T-helper 2 cell treated with Interferon-gamma antibody and Interleukin-4, amounts not matched to agents 5 μg/mL and 100 μg/mL, for 36 hours (primary cell): Measurements from ENCODE around the gene OSCP1.

Source experiments
- DNase-seq: peaks from one replicate; pipeline ENCODE4 v3.0.0; 2021; ENCODE audit warnings: low spot score
- H3K27ac Mint-ChIP-seq: one replicate; pipeline ENCODE4 v1.8.0; 2021; ENCODE audit warnings: mild to moderate bottlenecking, mixed read lengths
- H3K27me3 Mint-ChIP-seq: one replicate; pipeline ENCODE4 v1.8.0; 2021; ENCODE audit warnings: low read depth, mixed read lengths
- H3K36me3 Mint-ChIP-seq: one replicate; pipeline ENCODE4 v1.8.0; 2021; ENCODE audit warnings: low read depth, mixed read lengths
- H3K4me1 Mint-ChIP-seq: one replicate; pipeline ENCODE4 v1.8.0; 2021; ENCODE audit warnings: low read depth, mixed read lengths
- H3K4me3 Mint-ChIP-seq: one replicate; pipeline ENCODE4 v1.8.0; 2022; ENCODE audit warnings: mild to moderate bottlenecking, moderate library complexity, mixed read lengths
- H3K9me3 Mint-ChIP-seq: one replicate; pipeline ENCODE4 v1.8.0; 2021; ENCODE audit warnings: mixed read lengths

OSCP1 gene

GRCh38 chr1:36397378-36398230 lies 52.6 kb downstream of the OSCP1 start, which contains the start of gene LSM10:
Gene LSM10, minus strand, starts transcription at chr1:36397908. Its CDS starts 3,779 bp downstream, at chr1:36394129.
- Mint-ChIP-seq H3K9me3 (no peaks in the 10 kb centered on the region), H3K4me1 (peaks cover 15% of the 10 kb centered on the region), H3K27ac (peak within 1 kb of the TSS; percentile 96), H3K4me3 (peak within 1 kb of the TSS; percentile 93), H3K27me3 (no peaks in the 10 kb centered on the region), H3K36me3 (peaks cover 9% of the 10 kb centered on the region)
- DNase-seq: peak; percentile 92

- H3K36me3 Mint-ChIP-seq: peaks cover 12% of the 10 kb centered on the region
- H3K27me3 Mint-ChIP-seq: no peaks in the 10 kb centered on the region
- H3K27ac Mint-ChIP-seq: peak overlapping the region; percentile 96
- DNase-seq: no peak
- H3K4me3 Mint-ChIP-seq: peak overlapping the region; percentile 93
- peaks cover 13% of the 10 kb centered on the region for H3K4me1 Mint-ChIP-seq
- no peaks in the 10 kb centered on the region for H3K9me3 Mint-ChIP-seq
These were observed 53.2 kb downstream of the OSCP1 start for GRCh38 chr1:36397083-36397377.

- H3K27ac Mint-ChIP-seq: peak overlapping the region; percentile 49
- peaks cover 14% of the 10 kb centered on the region for H3K4me1 Mint-ChIP-seq
- H3K4me3 Mint-ChIP-seq: peak overlapping the region; percentile 93
- no peaks in the 10 kb centered on the region for H3K9me3 Mint-ChIP-seq
- no peaks in the 10 kb centered on the region for H3K27me3 Mint-ChIP-seq
- DNase-seq: no peak
- H3K36me3 Mint-ChIP-seq: peaks cover 13% of the 10 kb centered on the region
These were observed 53.9 kb downstream of the OSCP1 start for GRCh38 chr1:36396359-36396758.

GRCh38 chr1:36393686-36394085 lies 56.6 kb downstream of the OSCP1 start:
- Mint-ChIP-seq H3K4me3 (no peak overlapping the region), H3K27ac (no peak overlapping the region), H3K27me3 (no peaks in the 10 kb centered on the region), H3K9me3 (no peaks in the 10 kb centered on the region), H3K36me3 (peaks cover 22% of the 10 kb centered on the region), H3K4me1 (peaks cover 17% of the 10 kb centered on the region)
- DNase-seq: no peak

GRCh38 chr1:36392836-36393235 lies 57.4 kb downstream of the OSCP1 start:
- Mint-ChIP-seq H3K4me1 (peaks cover 13% of the 10 kb centered on the region), H3K9me3 (no peaks in the 10 kb centered on the region), H3K36me3 (peaks cover 22% of the 10 kb centered on the region), H3K27me3 (no peaks in the 10 kb centered on the region), H3K27ac (no peak overlapping the region), H3K4me3 (no peak overlapping the region)
- DNase-seq: no peak

GRCh38 chr1:36391271-36391670 lies 59.0 kb downstream of the OSCP1 start:
- H3K27ac Mint-ChIP-seq: peak overlapping the region; percentile 32
- no peak for DNase-seq

GRCh38 chr1:36390411-36390810 lies 59.8 kb downstream of the OSCP1 start:
- H3K4me1 Mint-ChIP-seq: peaks cover 22% of the 10 kb centered on the region

More at GRCh38 chr1:36391271-36391670, 59.0 kb downstream of the OSCP1 start:
- Mint-ChIP-seq H3K27me3 (no peaks in the 10 kb centered on the region), H3K9me3 (no peaks in the 10 kb centered on the region), H3K36me3 (peaks cover 22% of the 10 kb centered on the region), H3K4me3 (no peak overlapping the region), H3K4me1 (peaks cover 20% of the 10 kb centered on the region)

GRCh38 chr1:36389999-36390398 lies 60.3 kb downstream of the OSCP1 start:
- H3K9me3 Mint-ChIP-seq: no peaks in the 10 kb centered on the region
- peaks cover 22% of the 10 kb centered on the region for H3K4me1 Mint-ChIP-seq
- H3K36me3 Mint-ChIP-seq: peaks cover 22% of the 10 kb centered on the region
- no peak for DNase-seq
- H3K4me3 Mint-ChIP-seq: no peak overlapping the region
- no peaks in the 10 kb centered on the region for H3K27me3 Mint-ChIP-seq
- H3K27ac Mint-ChIP-seq: peak overlapping the region; percentile 67

More at GRCh38 chr1:36390411-36390810, 59.8 kb downstream of the OSCP1 start:
- H3K36me3 Mint-ChIP-seq: peaks cover 22% of the 10 kb centered on the region
- H3K27me3 Mint-ChIP-seq: no peaks in the 10 kb centered on the region
- DNase-seq: no peak
- peak overlapping the region; percentile 67 for H3K27ac Mint-ChIP-seq
- no peak overlapping the region for H3K4me3 Mint-ChIP-seq
- H3K9me3 Mint-ChIP-seq: no peaks in the 10 kb centered on the region

GRCh38 chr1:36389261-36389660 lies 61.0 kb downstream of the OSCP1 start:
- H3K27ac Mint-ChIP-seq: peak overlapping the region; percentile 36
- H3K36me3 Mint-ChIP-seq: peaks cover 21% of the 10 kb centered on the region
- H3K4me1 Mint-ChIP-seq: peaks cover 26% of the 10 kb centered on the region
- no peak for DNase-seq
- H3K4me3 Mint-ChIP-seq: no peak overlapping the region
- H3K27me3 Mint-ChIP-seq: no peaks in the 10 kb centered on the region
- no peaks in the 10 kb centered on the region for H3K9me3 Mint-ChIP-seq

- Mint-ChIP-seq H3K4me1 (peaks cover 38% of the 10 kb centered on the region), H3K9me3 (no peaks in the 10 kb centered on the region), H3K27me3 (no peaks in the 10 kb centered on the region), H3K36me3 (peaks cover 13% of the 10 kb centered on the region), H3K4me3 (peak overlapping the region; percentile 94), H3K27ac (peak overlapping the region; percentile 98)
- DNase-seq: no peak
These were observed 62.9 kb downstream of the OSCP1 start for GRCh38 chr1:36387141-36387949.

- Mint-ChIP-seq H3K9me3 (no peaks in the 10 kb centered on the region), H3K4me1 (peaks cover 42% of the 10 kb centered on the region), H3K27me3 (no peaks in the 10 kb centered on the region), H3K4me3 (peak overlapping the region; percentile 94), H3K36me3 (peaks cover 10% of the 10 kb centered on the region), H3K27ac (peak overlapping the region; percentile 98)
- peak; percentile 93 for DNase-seq
These were observed 63.7 kb downstream of the OSCP1 start for GRCh38 chr1:36386265-36387140.

GRCh38 chr1:36385410-36386264 lies 64.6 kb downstream of the OSCP1 start, which contains the start of gene STK40:
Gene STK40, minus strand, starts transcription at chr1:36385924. Its CDS starts 24,592 bp downstream, at chr1:36361332.
- H3K9me3 Mint-ChIP-seq: no peaks in the 10 kb centered on the region
- no peaks in the 10 kb centered on the region for H3K27me3 Mint-ChIP-seq
- H3K36me3 Mint-ChIP-seq: peaks cover 7% of the 10 kb centered on the region
- peaks cover 48% of the 10 kb centered on the region for H3K4me1 Mint-ChIP-seq
- peak within 1 kb of the TSS; percentile 94 for H3K4me3 Mint-ChIP-seq
- peak within 1 kb of the TSS; percentile 98 for H3K27ac Mint-ChIP-seq
- DNase-seq: peak; percentile 96
